ENCODE results near the gene RAMAC. TPM values are rescaled to one million over a fixed set of nuclear protein-coding genes. Genes with fewer than 3 reads are reported as not detected.
"Not testable (repeated sequence)": the region's sequence is repeated elsewhere in the genome, so short reads cannot be mapped to it uniquely, and the experiment has no call there.

RAMAC gene
- total and polyA plus RNA-seq, 2 of the 8 experiments (the other 6 are each of a cell fraction or from before 2014, with no cell fraction given), result 20.7 to 32.9 TPM

- TF ChIP-seq USF2 (IDR thresholded peaks at IDR 0.05; ENCODE audit: low read length) (no peak), YY1 (IDR thresholded peaks at IDR 0.05; ENCODE audit: low read depth, low read length) (no peak), BCL11A (IDR thresholded peaks at IDR 0.05; ENCODE audit: low read depth in 2 of 2, low read length in 2 of 2) (no peak)
Measured at GRCh38 chr15:82937712-82938058, 48.3 kb upstream of the RAMAC start (continued).

GRCh38 chr15:82939678-82940077, 46.3 kb upstream of the RAMAC start:
- H3K27me3 ChIP-seq (replicated peaks in 1 of 4; ENCODE audit: control insufficient read depth in 3 of 4, extremely low read depth in 1 of 4, insufficient read depth in 3 of 4, low read length in 3 of 4); H2BK120ac ChIP-seq (replicated peaks; ENCODE audit: low read depth, low read length); H3K4me3 ChIP-seq (ENCODE audit: extremely low read depth in 1 of 4, insufficient read depth in 2 of 4, low read depth in 3 of 4, low read length in 4 of 4); DNase-seq (ENCODE audit: low read depth in 1 of 2, low spot score in 2 of 2); POLR2A ChIA-PET (ENCODE audit: partially characterized antibody); H2BK5ac ChIP-seq (ENCODE audit: low read depth, low read length); H3K23me2 ChIP-seq (ENCODE audit: low read depth, low read length); H3K36me3 ChIP-seq (ENCODE audit: control insufficient read depth in 2 of 4, insufficient read depth in 4 of 4, low read length in 3 of 4); H3K56ac ChIP-seq (replicated peaks; ENCODE audit: insufficient read length, low read depth, low read length); H3K4ac ChIP-seq (replicated peaks; ENCODE audit: insufficient read length, low read depth, low read length); H4K5ac ChIP-seq (ENCODE audit: insufficient read length, low read depth, low read length); FAIRE-seq; H3K23ac ChIP-seq (ENCODE audit: insufficient read length); H3K9me3 ChIP-seq (ENCODE audit: insufficient read depth in 2 of 2, low read depth in 1 of 2, low read length in 1 of 2); H2AK5ac ChIP-seq (ENCODE audit: low read depth, low read length); H3K27ac ChIP-seq (ENCODE audit: low read depth, low read length); H4K20me1 ChIP-seq (replicated peaks in 1 of 2; ENCODE audit: control insufficient read depth in 1 of 2, insufficient read depth in 2 of 2, low read length in 2 of 2); H3K9ac ChIP-seq (replicated peaks in 1 of 4; ENCODE audit: extremely low read depth in 1 of 4, low read depth in 3 of 4, low read length in 3 of 4); H3K14ac ChIP-seq (ENCODE audit: insufficient read length); H3K4me1 ChIP-seq (replicated peaks in 1 of 4; ENCODE audit: control insufficient read depth in 3 of 4, insufficient read depth in 4 of 4, low read length in 3 of 4); H3K18ac ChIP-seq (ENCODE audit: extremely low read depth, low read length); H4K91ac ChIP-seq (replicated peaks; ENCODE audit: insufficient read length, low read length); H4K8ac ChIP-seq (ENCODE audit: extremely low read depth, insufficient read depth, low read length); H3K79me2 ChIP-seq (ENCODE audit: control insufficient read depth in 1 of 2, insufficient read depth in 2 of 2, low read length in 2 of 2); H3K4me2 ChIP-seq (ENCODE audit: insufficient read depth in 1 of 2, low read depth in 2 of 2, low read length in 2 of 2); H2BK15ac ChIP-seq (ENCODE audit: low read length); H3K79me1 ChIP-seq (ENCODE audit: low read depth, low read length); H2BK12ac ChIP-seq (ENCODE audit: low read depth, low read length); H2AFZ ChIP-seq (ENCODE audit: low read length); H2BK20ac ChIP-seq (ENCODE audit: low read length): not testable (repeated sequence)
- CTCF ChIA-PET (ENCODE audit: partially characterized antibody), result interaction anchor here (1.1 to 1.4 kb wide), 2 partner anchors 88 to 409 kb away, joined by 4 read pairs; no protein-coding TSS in a partner anchor
- 94% methylated on average over 6 of the region's 6 CpGs; no CpG with 5 or more reads in 1 of the 2 experiments for WGBS, 2 experiments (ENCODE audit: extremely low coverage in 1 of 2, insufficient coverage in 1 of 2, insufficient read length in 1 of 2, insufficient replicate concordance in 2 of 2, low coverage in 1 of 2, low lambda C conversion rate in 2 of 2, missing lambda C conversion rate in 1 of 2)
